ENCODE results near the gene ESR1.

The ESR1 gene

DNA sequence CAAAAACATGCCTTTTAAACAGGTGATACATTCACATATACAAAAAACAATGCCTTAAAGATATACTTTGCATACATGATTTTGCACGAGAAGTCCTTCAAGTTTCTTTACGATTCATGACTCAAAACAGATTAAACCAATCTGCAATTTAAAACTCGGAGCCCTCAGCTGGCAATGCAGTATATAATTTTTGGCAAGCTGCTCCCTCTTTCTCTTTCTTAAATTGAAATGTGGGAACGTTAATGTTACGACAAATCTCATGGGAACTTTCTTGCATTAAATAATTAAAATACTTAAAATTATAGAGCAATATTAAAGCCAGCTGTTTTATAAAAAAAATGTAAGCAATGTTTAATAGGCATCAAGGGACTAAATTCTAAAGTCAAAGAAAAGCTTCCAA lies 334.6 kb downstream of the ESR1 start:
- no peak for FAIRE-seq

- FAIRE-seq, result no peak
These were observed 335.9 kb downstream of the ESR1 start for GRCh38 chr6:152143359-152143758.

GRCh38 chr6:152146385-152146784 lies 338.9 kb downstream of the ESR1 start:
- FAIRE-seq, result no peak

DNA sequence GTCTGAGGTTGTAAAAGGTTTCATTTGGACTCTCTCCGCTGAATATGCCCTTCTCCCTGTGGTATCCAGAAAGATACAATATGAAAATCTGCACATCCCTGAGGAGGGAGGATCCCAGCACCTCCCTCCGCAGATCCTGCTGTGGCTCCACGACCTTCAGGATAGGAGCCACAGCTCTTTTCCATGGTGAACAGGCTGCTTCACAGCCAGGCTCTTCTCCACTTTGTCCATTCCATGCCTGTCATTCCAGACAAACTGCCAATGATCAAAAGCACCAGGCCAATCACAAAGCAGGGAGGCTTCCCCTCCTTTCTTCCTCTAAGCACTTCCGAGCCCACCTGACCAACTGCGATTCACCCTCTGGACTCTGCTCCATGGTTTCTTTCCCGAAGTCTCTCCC lies 339.8 kb downstream of the ESR1 start:
- FAIRE-seq, result no peak

GRCh38 chr6:152148412-152148811 lies 340.9 kb downstream of the ESR1 start:
- no peak for FAIRE-seq

- no peak for FAIRE-seq
These were observed 342.7 kb downstream of the ESR1 start for GRCh38 chr6:152150196-152150595.

GRCh38 chr6:152151920-152152319 lies 344.4 kb downstream of the ESR1 start:
- FAIRE-seq, result no peak

DNA sequence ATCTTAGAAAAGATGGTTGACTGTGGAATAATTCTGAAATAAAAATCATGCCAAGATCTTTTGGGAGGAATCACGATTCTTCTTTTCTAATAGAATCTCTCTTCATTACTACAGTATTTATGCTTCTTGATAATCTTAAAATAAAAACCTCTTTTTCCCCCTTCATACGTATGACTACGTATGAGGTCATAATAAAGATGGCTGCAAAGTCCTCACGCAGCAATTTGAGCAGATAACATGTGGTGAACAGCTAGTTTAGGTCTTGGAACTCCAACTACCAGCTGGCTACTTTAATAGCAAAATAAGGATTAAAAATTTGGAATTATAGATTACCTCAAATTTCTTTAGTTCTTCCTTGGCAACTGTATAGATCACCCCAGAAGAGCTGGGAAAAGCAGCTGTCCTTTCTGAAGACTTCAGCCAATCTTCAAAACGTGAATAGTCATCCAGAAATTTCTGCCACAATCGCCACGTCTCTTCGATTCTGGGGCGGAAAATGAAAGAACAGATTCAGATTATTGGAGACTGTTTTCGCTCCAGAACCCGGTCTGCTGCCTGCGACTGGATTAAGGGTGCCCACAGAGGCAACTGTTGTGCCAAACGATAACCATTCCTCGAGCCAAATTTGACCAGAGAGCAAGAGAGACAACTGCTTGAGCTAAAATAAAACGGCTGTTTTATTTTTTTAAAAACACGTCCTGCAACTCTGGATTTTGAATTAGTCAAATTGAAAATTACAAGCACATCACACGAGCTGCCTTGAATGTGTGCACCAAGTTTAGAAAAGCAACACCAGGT lies 347.3 kb downstream of the ESR1 start:
- no peak for FAIRE-seq

- FAIRE-seq, result no peak
These were observed 348.3 kb downstream of the ESR1 start for GRCh38 chr6:152155792-152156191.

DNA sequence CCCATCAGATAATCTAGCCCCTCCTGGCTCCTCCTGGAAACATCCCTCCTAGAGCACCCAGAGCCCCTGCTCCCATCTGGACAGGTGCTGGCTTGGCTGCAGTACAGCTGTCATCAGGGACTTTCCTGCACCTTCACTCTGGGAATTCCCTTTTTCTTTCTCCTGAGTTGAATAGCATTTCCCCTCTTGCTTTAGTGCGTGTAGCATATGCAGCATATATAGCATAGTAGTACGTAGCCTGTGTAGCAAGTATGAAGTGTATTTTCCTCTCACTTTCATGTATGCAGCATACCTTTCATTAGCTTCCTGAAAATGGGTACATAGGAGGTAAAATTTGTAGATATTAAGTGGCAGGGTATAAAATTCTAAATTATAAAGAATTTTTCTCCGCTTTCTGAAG lies 352.9 kb downstream of the ESR1 start:
- FAIRE-seq, result no peak

GRCh38 chr6:152161501-152161900 lies 354.0 kb downstream of the ESR1 start:
- FAIRE-seq, result no peak

DNA sequence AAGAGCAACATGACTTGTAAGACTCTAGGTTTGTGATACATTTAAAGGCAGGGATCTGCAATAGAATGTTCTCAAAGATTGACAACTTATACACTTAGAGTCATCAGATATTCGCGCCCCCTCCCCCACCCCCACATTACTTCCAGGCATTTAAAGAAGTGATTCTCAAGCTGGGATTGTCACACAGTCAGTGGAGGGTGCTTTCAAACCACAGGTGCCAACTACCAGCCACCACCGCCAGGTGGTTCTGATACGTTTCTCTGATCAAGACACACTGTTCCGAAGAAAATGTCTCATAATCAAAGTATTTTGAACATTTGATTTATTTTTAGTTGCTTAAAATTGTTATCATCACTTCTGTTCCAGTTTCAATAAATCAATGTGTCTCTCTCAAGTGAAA lies 357.5 kb downstream of the ESR1 start:
- no peak for FAIRE-seq

DNA sequence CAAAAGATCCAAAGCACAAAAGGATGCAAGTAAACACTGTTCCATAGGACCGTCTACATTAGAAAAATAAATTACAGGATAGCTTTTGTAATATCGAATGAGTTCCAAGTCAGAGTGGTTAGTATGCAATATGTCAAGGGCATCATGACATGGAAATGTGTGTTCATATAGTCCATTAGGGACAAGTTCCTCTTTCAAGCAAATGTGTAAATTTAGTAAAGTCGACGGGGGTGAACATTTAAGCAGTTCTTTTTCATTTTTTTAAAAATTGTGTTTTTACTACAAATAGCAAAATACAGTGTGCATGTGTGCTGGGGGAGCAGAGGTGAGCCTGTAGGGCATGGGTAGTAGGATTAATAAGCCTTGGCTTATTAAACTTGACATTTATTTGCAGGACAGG lies 359.0 kb downstream of the ESR1 start:
- FAIRE-seq, result peak; percentile 8

DNA sequence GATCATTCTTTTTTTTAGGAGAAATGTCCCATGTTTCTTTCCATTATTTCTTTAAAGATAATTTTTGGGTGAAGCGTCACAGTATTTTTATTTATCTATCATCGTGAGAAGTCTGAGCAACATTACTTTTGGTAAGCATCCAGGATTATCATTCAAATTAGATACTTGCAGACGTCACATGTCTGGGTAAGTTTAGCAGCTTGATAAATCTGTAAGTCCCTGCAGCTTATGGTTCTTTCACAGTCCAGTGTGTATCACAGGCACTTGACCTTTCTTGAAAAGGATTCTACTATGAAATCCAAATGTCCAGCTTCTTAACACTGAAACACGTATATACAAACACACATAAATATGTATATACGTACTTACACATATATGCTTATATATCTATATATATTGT lies 359.4 kb downstream of the ESR1 start:
- no peak for FAIRE-seq

- FAIRE-seq, result peak; percentile 62
These were observed 360.4 kb downstream of the ESR1 start for GRCh38 chr6:152167641-152168603.

GRCh38 chr6:152170313-152170701 lies 362.8 kb downstream of the ESR1 start:
- no peak for FAIRE-seq

- FAIRE-seq, result no peak
These were observed 363.5 kb downstream of the ESR1 start for GRCh38 chr6:152170702-152171667.

GRCh38 chr6:152173321-152173720 lies 365.8 kb downstream of the ESR1 start:
- no peak for FAIRE-seq

DNA sequence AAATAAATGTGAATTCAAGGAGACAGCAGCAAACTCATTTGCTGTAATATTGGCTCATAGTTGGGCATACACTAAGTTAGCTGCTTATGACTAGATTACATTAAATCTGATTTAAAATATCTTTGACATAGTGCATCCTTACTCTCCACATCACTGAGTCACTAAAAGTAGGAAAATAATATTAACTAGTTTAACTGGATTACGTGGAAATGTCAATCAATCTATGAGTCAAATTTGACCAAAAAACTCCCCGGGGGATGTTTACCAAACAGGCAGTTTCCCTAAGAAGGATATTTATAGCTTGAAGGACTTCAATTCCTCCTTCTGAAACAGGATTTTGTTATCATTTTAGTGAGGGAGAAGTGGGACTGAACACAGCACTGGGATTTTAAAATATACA lies 366.5 kb downstream of the ESR1 start:
- no peak for FAIRE-seq

DNA sequence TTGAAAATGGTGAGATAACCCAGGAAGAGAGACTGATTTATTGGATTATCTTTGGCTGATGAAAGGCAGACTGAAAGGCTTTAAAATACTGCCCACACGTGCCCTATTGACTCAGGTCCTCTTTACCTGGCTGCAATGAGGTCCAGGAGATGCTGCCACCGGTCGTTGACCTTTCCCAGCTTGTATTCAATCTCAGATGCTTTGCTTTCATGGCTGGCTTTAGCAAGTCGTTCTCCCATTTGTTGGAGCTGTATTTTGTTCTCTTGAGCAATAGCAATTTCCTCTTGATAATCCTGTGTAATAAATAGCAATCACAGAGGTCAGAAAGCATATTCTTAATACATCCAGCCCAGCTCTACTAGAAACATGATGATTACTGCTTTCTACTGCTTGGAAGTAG lies 368.8 kb downstream of the ESR1 start:
- FAIRE-seq, result no peak
